OCI-LY1 (cell line): ENCODE data around the gene RERE.

ENCODE experiments used
- CTCF ChIP-seq: fragments of 200-600 bp; sonication (generic), shearing (Covaris generic); IDR thresholded peaks from 2 replicates; pipeline ENCODE4 v1.5.1; 2017; ENCODE audit warnings: mild to moderate bottlenecking, antibody characterized with exemption, low read length, moderate library complexity, mixed read lengths
- EZH2 ChIP-seq: fragments of 200-600 bp; sonication (generic), shearing (Covaris generic); IDR thresholded peaks from 2 replicates; pipeline ENCODE4 v1.8.0; 2017; ENCODE audit warnings: borderline replicate concordance, mixed run types, mild to moderate bottlenecking, antibody characterized with exemption, low read length, moderate library complexity, mixed read lengths

DNA sequence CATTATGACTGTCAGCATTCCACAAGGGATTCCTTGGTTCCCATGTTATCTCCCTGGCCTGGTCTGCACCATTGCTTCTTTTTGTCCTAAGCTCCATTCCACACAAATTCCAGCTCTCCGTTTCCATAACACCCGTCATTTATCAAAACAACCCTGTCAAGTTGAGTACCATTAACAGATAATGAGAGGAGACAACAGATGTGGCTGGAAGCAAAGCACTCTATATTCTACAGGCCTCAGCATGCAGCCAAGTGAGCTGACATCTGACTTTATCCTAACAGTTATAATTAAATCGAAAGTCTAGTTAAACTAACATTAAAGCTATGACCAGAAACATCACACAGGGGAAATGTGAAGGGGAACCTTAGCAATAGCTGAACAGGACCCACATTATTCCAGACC lies 110.4 kb downstream of the RERE start:
- TF ChIP-seq EZH2: no peak
- TF ChIP-seq CTCF: no peak
